Karpas-422 (cell line): ENCODE results near the gene BMP4. TPM values are rescaled to one million over a fixed set of nuclear protein-coding genes. Genes with fewer than 3 reads are reported as not detected.

Experiments used
- DNase-seq: peaks from one replicate; pipeline ENCODE4 v3.0.0-alpha.2; 2015
- H2AFZ ChIP-seq: fragments of 200-600 bp; sonication (generic); 2 replicates; pipeline ENCODE4 v1.6.1; 2014; ENCODE audit warnings: antibody characterized with exemption, low read length, mixed read lengths
- H3K27ac ChIP-seq: fragments of 200-600 bp; sonication (generic); 2 replicates; pipeline ENCODE4 v1.5.1; 2014; ENCODE audit warnings: mild to moderate bottlenecking, low read length, moderate library complexity
- H3K27me3 ChIP-seq: fragments of 200-600 bp; sonication (generic); 2 replicates; pipeline ENCODE4 v1.6.1; 2014; ENCODE audit warnings: low read length, mixed read lengths
- H3K36me3 ChIP-seq: fragments of 200-600 bp; sonication (generic); 2 replicates; pipeline ENCODE4 v1.6.1; 2014; ENCODE audit warnings: low read length, mixed read lengths; ENCODE audit not compliant: insufficient read depth
- H3K4me1 ChIP-seq: fragments of 200-600 bp; sonication (generic); 2 replicates; pipeline ENCODE4 v1.6.1; 2014; ENCODE audit warnings: mild to moderate bottlenecking, low read length, mixed read lengths
- H3K4me2 ChIP-seq: fragments of 200-600 bp; sonication (generic); 2 replicates; pipeline ENCODE4 v1.6.1; 2014; ENCODE audit warnings: low read length, low read depth, mild to moderate bottlenecking; ENCODE audit not compliant: poor library complexity, severe bottlenecking
- H3K4me3 ChIP-seq: fragments of 200-600 bp; sonication (generic); 2 replicates; pipeline ENCODE4 v1.5.1; 2014; ENCODE audit warnings: mild to moderate bottlenecking, antibody characterized with exemption, low read length, mixed read lengths
- H3K79me2 ChIP-seq: fragments of 200-600 bp; sonication (generic); 2 replicates; pipeline ENCODE4 v1.6.1; 2014; ENCODE audit warnings: mild to moderate bottlenecking, low read length, mixed read lengths
- H3K9ac ChIP-seq: fragments of 200-600 bp; sonication (generic); 2 replicates; pipeline ENCODE4 v1.6.0; 2014; ENCODE audit warnings: low read length
- H3K9me2 ChIP-seq: fragments of 200-600 bp; sonication (generic), shearing (Covaris generic); replicated peaks from 2 replicates; pipeline ENCODE4 v1.6.0; 2014; ENCODE audit warnings: mild to moderate bottlenecking, low read length, moderate library complexity; ENCODE audit not compliant: insufficient read depth
- H3K9me3 ChIP-seq: fragments of 300-700, 200-600 bp; sonication (generic); 2 replicates; pipeline ENCODE4 v1.6.1; 2014; ENCODE audit warnings: low read length, mixed read lengths
- H4K20me1 ChIP-seq: fragments of 200-600 bp; sonication (generic); 2 replicates; pipeline ENCODE4 v1.6.1; 2014; ENCODE audit warnings: mild to moderate bottlenecking, antibody characterized with exemption, low read length, low read depth; ENCODE audit not compliant: insufficient read depth
- total RNA-seq: library from RNA; depleted of rRNA; stranded (reverse); fragments of >200 nt; shearing (Covaris generic); gene quantifications from 2 replicates; pipeline ENCODE4 v1.2.3, GENCODE V29; 2014; ENCODE audit warnings: low replicate concordance

The BMP4 gene
- total RNA-seq, 1 experiment from 2014 or later, result not detected

- H3K4me1 ChIP-seq, result no peaks in the 10 kb centered on the region
- no peaks in the 10 kb centered on the region; the same call in 1 of the 2 replicates for H3K27me3 ChIP-seq
- H3K9ac ChIP-seq, result no peak overlapping the region
Measured at GRCh38 chr14:53958628-53959027, 2.0 kb upstream of the BMP4 start.

GRCh38 chr14:53957739-53958138, 1.1 kb upstream of the BMP4 start:
- no peaks in the 10 kb centered on the region for H3K79me2 ChIP-seq
- H3K36me3 ChIP-seq, result no peaks in the 10 kb centered on the region
- DNase-seq, result no peak
- no peak overlapping the region for H3K9ac ChIP-seq
- H3K9me2 ChIP-seq, result no peaks in the 10 kb centered on the region
- no peaks in the 10 kb centered on the region; the same call in 1 of the 2 replicates for H3K27me3 ChIP-seq
- H4K20me1 ChIP-seq, result no peaks in the 10 kb centered on the region
- no peak overlapping the region for H3K27ac ChIP-seq
- H3K4me2 ChIP-seq, result no peak overlapping the region
- H3K4me3 ChIP-seq, result no peak overlapping the region
- H3K4me1 ChIP-seq, result no peaks in the 10 kb centered on the region
- H2AFZ ChIP-seq, result no peak overlapping the region
- H3K9me3 ChIP-seq, result no peaks in the 10 kb centered on the region

More at GRCh38 chr14:53958628-53959027, 2.0 kb upstream of the BMP4 start:
- Histone ChIP-seq H3K79me2 (no peaks in the 10 kb centered on the region), H3K4me3 (no peak overlapping the region), H3K9me3 (no peaks in the 10 kb centered on the region), H4K20me1 (no peaks in the 10 kb centered on the region), H3K9me2 (no peaks in the 10 kb centered on the region), H3K36me3 (no peaks in the 10 kb centered on the region), H3K4me2 (no peak overlapping the region), H2AFZ (no peak overlapping the region), H3K27ac (no peak overlapping the region)
- DNase-seq, result no peak

GRCh38 chr14:53955671-53956426, 776 bp downstream of the BMP4 start:
- H3K9me3 ChIP-seq, result no peaks in the 10 kb centered on the region
- H3K4me3 ChIP-seq, result no peak overlapping the region
- no peak overlapping the region for H3K9ac ChIP-seq
- DNase-seq, result no peak
- no peaks in the 10 kb centered on the region for H3K36me3 ChIP-seq
- no peak overlapping the region for H2AFZ ChIP-seq
- no peaks in the 10 kb centered on the region for H3K4me1 ChIP-seq
- H4K20me1 ChIP-seq, result no peaks in the 10 kb centered on the region
- H3K27me3 ChIP-seq, result no peaks in the 10 kb centered on the region; the same call in 1 of the 2 replicates
- H3K4me2 ChIP-seq, result no peak overlapping the region
- no peaks in the 10 kb centered on the region for H3K79me2 ChIP-seq
- H3K27ac ChIP-seq, result no peak overlapping the region
- no peaks in the 10 kb centered on the region for H3K9me2 ChIP-seq

- no peaks in the 10 kb centered on the region for H3K4me1 ChIP-seq
- no peaks in the 10 kb centered on the region for H3K9me3 ChIP-seq
- no peaks in the 10 kb centered on the region for H4K20me1 ChIP-seq
- no peak overlapping the region for H2AFZ ChIP-seq
- DNase-seq, result no peak
- H3K79me2 ChIP-seq, result no peaks in the 10 kb centered on the region
- H3K4me2 ChIP-seq, result no peak overlapping the region
- no peaks in the 10 kb centered on the region for H3K27me3 ChIP-seq
- no peak overlapping the region for H3K9ac ChIP-seq
- H3K36me3 ChIP-seq, result no peaks in the 10 kb centered on the region
- no peak overlapping the region for H3K27ac ChIP-seq
- no peak overlapping the region for H3K4me3 ChIP-seq
- H3K9me2 ChIP-seq, result no peaks in the 10 kb centered on the region
Measured at GRCh38 chr14:53955229-53955556, 1.4 kb downstream of the BMP4 start.

GRCh38 chr14:53954551-53955228, 1.9 kb downstream of the BMP4 start:
- no peak for DNase-seq
- Histone ChIP-seq H3K79me2 (no peaks in the 10 kb centered on the region), H3K4me1 (no peaks in the 10 kb centered on the region), H3K4me3 (no peak overlapping the region), H2AFZ (no peak overlapping the region), H3K4me2 (no peak overlapping the region), H3K36me3 (no peaks in the 10 kb centered on the region), H3K9me2 (no peaks in the 10 kb centered on the region), H3K27ac (no peak overlapping the region), H4K20me1 (no peaks in the 10 kb centered on the region), H3K9me3 (no peaks in the 10 kb centered on the region), H3K9ac (no peak overlapping the region), H3K27me3 (no peaks in the 10 kb centered on the region)

- Histone ChIP-seq H3K27me3 (no peaks in the 10 kb centered on the region), H3K4me3 (no peak overlapping the region)
Measured at GRCh38 chr14:53953828-53954550, 2.6 kb downstream of the BMP4 start.

GRCh38 chr14:53953002-53953827, 3.4 kb downstream of the BMP4 start:
- Histone ChIP-seq H3K4me1 (no peaks in the 10 kb centered on the region), H3K27ac (no peak overlapping the region), H3K79me2 (no peaks in the 10 kb centered on the region), H3K9me2 (no peaks in the 10 kb centered on the region), H3K27me3 (no peaks in the 10 kb centered on the region), H3K4me3 (no peak overlapping the region), H3K9ac (no peak overlapping the region), H4K20me1 (no peaks in the 10 kb centered on the region), H2AFZ (no peak overlapping the region), H3K4me2 (no peak overlapping the region), H3K9me3 (no peaks in the 10 kb centered on the region), H3K36me3 (no peaks in the 10 kb centered on the region)
- DNase-seq, result no peak

More at GRCh38 chr14:53953828-53954550, 2.6 kb downstream of the BMP4 start:
- Histone ChIP-seq H4K20me1 (no peaks in the 10 kb centered on the region), H2AFZ (no peak overlapping the region), H3K79me2 (no peaks in the 10 kb centered on the region), H3K9ac (no peak overlapping the region), H3K4me1 (no peaks in the 10 kb centered on the region), H3K27ac (no peak overlapping the region), H3K9me3 (no peaks in the 10 kb centered on the region), H3K9me2 (no peaks in the 10 kb centered on the region), H3K4me2 (no peak overlapping the region), H3K36me3 (no peaks in the 10 kb centered on the region)
- DNase-seq, result no peak
